ENCODE data around the gene AK4. TPM values are rescaled to one million over a fixed set of nuclear protein-coding genes. Genes with fewer than 3 reads are reported as not detected.

Gene AK4
- total RNA-seq, 1 experiment from 2014 or later = 131 TPM

- H3K36me3 Mint-ChIP-seq (ENCODE audit: insufficient read depth, unreplicated experiment) = peaks cover 36% of the 10 kb centered on the region
- no peak overlapping the region for H3K4me3 Mint-ChIP-seq (ENCODE audit: unreplicated experiment)
- H3K4me1 ChIP-seq = peaks cover 11% of the 10 kb centered on the region
- no peaks in the 10 kb centered on the region for H3K27me3 Mint-ChIP-seq (ENCODE audit: insufficient read depth, unreplicated experiment)
- no peaks in the 10 kb centered on the region for H3K36me3 ChIP-seq (ENCODE audit: control insufficient read depth, insufficient read depth, low read length)
- CTCF ChIA-PET = interaction anchor here (0.6 kb wide), 1 partner anchor 257 kb away, joined by 5 read pairs; no protein-coding TSS in a partner anchor
- H3K4me1 Mint-ChIP-seq (ENCODE audit: low read depth, unreplicated experiment) = peaks cover 6% of the 10 kb centered on the region
- no peak for DNase-seq
- H3K4me3 ChIP-seq (ENCODE audit: low read depth, low read length) = no peak overlapping the region
- no peak overlapping the region for H3K27ac Mint-ChIP-seq (ENCODE audit: unreplicated experiment)
- no peaks in the 10 kb centered on the region for H3K9me3 ChIP-seq
- H3K9me3 Mint-ChIP-seq (ENCODE audit: unreplicated experiment) = no peaks in the 10 kb centered on the region
- POLR2A ChIA-PET = no interaction called here
- no TSS peak for BruUV-seq (replicated peaks)
- intact Hi-C loops (cut with micrococcal nuclease; ENCODE audit: unreplicated experiment) = no loop called here
- no peak for TF ChIP-seq CTCF (IDR thresholded peaks at IDR 0.05; ENCODE audit: insufficient read depth in 1 of 2, low read depth in 1 of 2, low read length in 1 of 2, severe bottlenecking in 1 of 2, unreplicated experiment in 1 of 2)
- H3K27me3 ChIP-seq (replicated peaks; ENCODE audit: control insufficient read depth, insufficient read depth, low read length) = no peaks in the 10 kb centered on the region
Measured at GRCh38 chr1:65225179-65225578, 77.2 kb downstream of the AK4 start.

- Mint-ChIP-seq H3K36me3 (ENCODE audit: insufficient read depth, unreplicated experiment) (peaks cover 33% of the 10 kb centered on the region), H3K4me3 (ENCODE audit: unreplicated experiment) (no peak overlapping the region), H3K27me3 (ENCODE audit: insufficient read depth, unreplicated experiment) (no peaks in the 10 kb centered on the region), H3K4me1 (ENCODE audit: low read depth, unreplicated experiment) (peaks cover 7% of the 10 kb centered on the region), H3K9me3 (ENCODE audit: unreplicated experiment) (no peaks in the 10 kb centered on the region), H3K27ac (ENCODE audit: unreplicated experiment) (peak overlapping the region; percentile 45)
- Histone ChIP-seq H3K4me3 (ENCODE audit: low read depth, low read length) (no peak overlapping the region), H3K36me3 (ENCODE audit: control insufficient read depth, insufficient read depth, low read length) (no peaks in the 10 kb centered on the region), H3K4me1 (peaks cover 12% of the 10 kb centered on the region), H3K9me3 (no peaks in the 10 kb centered on the region), H3K27me3 (replicated peaks; ENCODE audit: control insufficient read depth, insufficient read depth, low read length) (no peaks in the 10 kb centered on the region)
- no TSS peak for BruUV-seq (replicated peaks)
- no peak for DNase-seq
- ChIA-PET CTCF (interaction anchor here (1.6 kb wide), 1 partner anchor 458 kb away, joined by 6 read pairs; no protein-coding TSS in a partner anchor), POLR2A (interaction anchor here (0.6 kb wide), 1 partner anchor 191 kb away, joined by 5 read pairs; the partner anchor contains the start of genes LEPR and LEPROT)
- no peak for TF ChIP-seq CTCF (IDR thresholded peaks at IDR 0.05; ENCODE audit: insufficient read depth in 1 of 2, low read depth in 1 of 2, low read length in 1 of 2, severe bottlenecking in 1 of 2, unreplicated experiment in 1 of 2)
- intact Hi-C loops (cut with micrococcal nuclease; ENCODE audit: unreplicated experiment) = no loop called here
Measured at GRCh38 chr1:65229201-65229600, 81.2 kb downstream of the AK4 start.

- Histone ChIP-seq H3K27me3 (replicated peaks; ENCODE audit: control insufficient read depth, insufficient read depth, low read length) (no peaks in the 10 kb centered on the region), H3K4me1 (peaks cover 12% of the 10 kb centered on the region), H3K9me3 (no peaks in the 10 kb centered on the region), H3K4me3 (ENCODE audit: low read depth, low read length) (no peak overlapping the region), H3K36me3 (ENCODE audit: control insufficient read depth, insufficient read depth, low read length) (no peaks in the 10 kb centered on the region)
- Mint-ChIP-seq H3K4me1 (ENCODE audit: low read depth, unreplicated experiment) (peaks cover 7% of the 10 kb centered on the region), H3K27ac (ENCODE audit: unreplicated experiment) (peak overlapping the region; percentile 45), H3K9me3 (ENCODE audit: unreplicated experiment) (no peaks in the 10 kb centered on the region), H3K36me3 (ENCODE audit: insufficient read depth, unreplicated experiment) (peaks cover 32% of the 10 kb centered on the region), H3K4me3 (ENCODE audit: unreplicated experiment) (peak overlapping the region; percentile 47), H3K27me3 (ENCODE audit: insufficient read depth, unreplicated experiment) (no peaks in the 10 kb centered on the region)
- no peak for TF ChIP-seq CTCF (IDR thresholded peaks at IDR 0.05; ENCODE audit: insufficient read depth in 1 of 2, low read depth in 1 of 2, low read length in 1 of 2, severe bottlenecking in 1 of 2, unreplicated experiment in 1 of 2)
- no TSS peak for BruUV-seq (replicated peaks)
- DNase-seq = peak in 1 of 2 experiments; percentile 30
- ChIA-PET CTCF (interaction anchor here (0.5 to 1.6 kb wide), 2 partner anchors 93 to 458 kb away, joined by 3 to 6 read pairs; no protein-coding TSS in a partner anchor), POLR2A (interaction anchor here (0.6 kb wide), 1 partner anchor 190 kb away, joined by 5 read pairs; the partner anchor contains the start of genes LEPR and LEPROT)
- intact Hi-C loops (cut with micrococcal nuclease; ENCODE audit: unreplicated experiment) = no loop called here
Measured at GRCh38 chr1:65229754-65230339, 81.8 kb downstream of the AK4 start.
